ENCODE measurements around the gene WFDC10A. TPM values are rescaled to one million over a fixed set of nuclear protein-coding genes. Genes with fewer than 3 reads are reported as not detected.

Gene WFDC10A
- not detected in 2 replicates for total RNA-seq

GRCh38 chr20:45629496-45630100, at the start of gene WFDC10A:
TSS of gene WFDC10A (plus strand) at chr20:45629739. CDS start at chr20:45629814, 75 bp downstream.

DNA sequence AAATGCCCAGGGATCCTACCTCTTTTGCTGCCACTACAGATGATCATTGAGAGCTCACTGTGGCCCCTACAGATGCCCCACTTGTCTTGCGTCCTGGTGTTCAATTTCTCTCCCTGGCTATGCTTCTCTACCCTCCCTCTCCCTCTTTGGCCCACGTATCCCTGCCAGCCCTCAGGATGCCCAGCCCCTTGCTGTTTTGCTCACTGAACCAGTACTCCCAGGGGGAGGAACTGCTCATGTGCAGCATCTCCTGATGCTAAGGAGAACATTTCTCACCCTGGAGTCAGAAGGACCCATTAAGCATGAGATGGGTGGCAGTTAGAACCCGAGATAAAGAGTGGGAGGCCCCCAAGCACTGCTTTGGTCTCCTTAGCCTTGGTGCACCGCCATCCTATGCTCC, 1.6 kb downstream of the WFDC10A start, which contains the start of gene WFDC9:
Gene WFDC9, minus strand, starts transcription at position 101 of the 400 bp plus-strand sequence. CDS start 21,103 bp downstream, outside the sequence.

DNA sequence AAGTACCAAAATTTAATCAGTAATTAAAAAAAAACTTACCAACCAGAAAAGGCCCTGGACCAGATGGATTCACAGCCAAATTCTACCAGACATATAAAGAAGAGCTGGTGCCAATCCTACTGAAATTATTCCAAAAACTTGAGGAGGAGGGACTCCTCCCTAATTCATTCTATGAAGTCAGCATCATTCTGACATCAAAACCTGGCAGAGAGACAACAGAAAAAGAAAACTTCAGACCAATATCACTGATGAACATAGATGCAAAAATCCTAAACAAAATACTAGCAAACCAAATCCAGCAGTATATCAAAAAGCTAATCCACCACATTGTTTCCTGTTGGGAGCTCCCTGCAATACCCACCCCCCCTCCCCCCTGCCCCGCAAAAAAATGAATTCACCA, 40.6 kb downstream of the WFDC10A start, which contains the start of gene WFDC11:
Gene WFDC11, minus strand, starts transcription at position 101 of the 400 bp plus-strand sequence. CDS start 19,639 bp downstream, outside the sequence.

Other genes with a start within 250 kb of the WFDC10A start
- gene DBNDD2, start 221.4 kb upstream of the WFDC10A start, total RNA-seq: 6.8 and 10.9 TPM in 2 replicates
- gene PIGT, start 213.6 kb upstream of the WFDC10A start, total RNA-seq: 16.9 and 20.2 TPM in 2 replicates
- not detected in 2 replicates for gene WFDC2, start 160.0 kb upstream of the WFDC10A start, total RNA-seq
- not detected in 2 replicates for gene SPINT3, start 114.1 kb upstream of the WFDC10A start, total RNA-seq
- not detected in 2 replicates for gene WFDC6, start 90.3 kb upstream of the WFDC10A start, total RNA-seq
- gene EPPIN, start 82.3 kb upstream of the WFDC10A start, total RNA-seq: not detected in 2 replicates
- gene WFDC8, start 50.5 kb upstream of the WFDC10A start, total RNA-seq: not detected in 2 replicates
- gene WFDC9, start 1.5 kb downstream of the WFDC10A start, total RNA-seq: not detected in 2 replicates
- gene WFDC11, start 40.5 kb downstream of the WFDC10A start, total RNA-seq: not detected in 2 replicates
- gene WFDC13, start 72.3 kb downstream of the WFDC10A start, total RNA-seq: not detected in 2 replicates
- gene WFDC10B, start 75.3 kb downstream of the WFDC10A start, total RNA-seq: not detected in 2 replicates
- gene SPINT4, start 92.6 kb downstream of the WFDC10A start, total RNA-seq: not detected in 2 replicates
- gene WFDC3, start 162.1 kb downstream of the WFDC10A start, total RNA-seq: 0.11 TPM in 1 of 2 replicates, not detected in the other
- 11.9 TPM in 2 replicates for gene DNTTIP1, start 162.2 kb downstream of the WFDC10A start, total RNA-seq
- gene UBE2C, start 182.9 kb downstream of the WFDC10A start, total RNA-seq: 3.3 and 4.2 TPM in 2 replicates
- 0.17 TPM in 1 of 2 replicates, not detected in the other for gene TNNC2, start 197.6 kb downstream of the WFDC10A start, total RNA-seq
- 11.7 and 14.3 TPM in 2 replicates for gene SNX21, start 204.1 kb downstream of the WFDC10A start, total RNA-seq
- 27.9 and 28.3 TPM in 2 replicates for gene ACOT8, start 227.7 kb downstream of the WFDC10A start, total RNA-seq
- 7.4 and 9.4 TPM in 2 replicates for gene ZSWIM3, start 227.9 kb downstream of the WFDC10A start, total RNA-seq

All from dermis lymphatic vessel endothelial cell (primary cell).